CD4-positive, CD25-positive, alpha-beta regulatory T cell (primary cell): Measurements from ENCODE around the gene FANCF. TPM values are rescaled to one million over a fixed set of nuclear protein-coding genes. Genes with fewer than 3 reads are reported as not detected.

Experiments
- ATAC-seq, 2 donors: fragments of 150-1000 bp; cut with Tn5 transposase; one replicate each; pipeline ENCODE4 v1.10.0; 2021; ENCODE audit warnings: low read depth in 2 of 2, moderate number of reproducible peaks in 2 of 2, moderate library complexity in 1 of 2
- DNase-seq, 3 donors: peaks; one replicate each; pipeline versions ENCODE4 v3.0.0 to v3.0.0-alpha.2; 2012 to 2022; ENCODE audit warnings: mixed read lengths in 1 of 3
- H3K27ac ChIP-seq: one replicate; pipeline ENCODE4 v1.7.0; 2013; ENCODE audit warnings: mild to moderate bottlenecking, low read length; ENCODE audit not compliant: insufficient read depth, poor library complexity, severe bottlenecking
- H3K27me3 ChIP-seq: one replicate; pipeline ENCODE4 v1.7.0; 2013; ENCODE audit warnings: low read length; ENCODE audit not compliant: control insufficient read depth, insufficient read depth
- H3K36me3 ChIP-seq: one replicate; pipeline ENCODE4 v1.7.0; 2013; ENCODE audit warnings: mild to moderate bottlenecking, low read length, moderate library complexity; ENCODE audit not compliant: control insufficient read depth, insufficient read depth
- H3K4me1 ChIP-seq: 2 replicates; pipeline ENCODE4 v1.7.0; 2013; ENCODE audit warnings: mild to moderate bottlenecking, low read length; ENCODE audit not compliant: insufficient read depth, control insufficient read depth, poor library complexity, severe bottlenecking
- H3K4me3 ChIP-seq: one replicate; pipeline ENCODE4 v1.7.0; 2013; ENCODE audit warnings: low read depth, mild to moderate bottlenecking, low read length, moderate library complexity
- H3K9me3 ChIP-seq, 2 experiments: 1 replicate in 1 of 2; 2 replicates in 1 of 2; pipeline ENCODE4 v1.7.0; 2013; ENCODE audit warnings: low read length in 2 of 2, mild to moderate bottlenecking in 1 of 2, moderate library complexity in 1 of 2; ENCODE audit not compliant: control insufficient read depth in 2 of 2
- H3K27ac Mint-ChIP-seq, 3 donors: one replicate each; pipeline ENCODE4 v1.8.0; 2020 to 2022; ENCODE audit warnings: mild to moderate bottlenecking in 3 of 3, mixed read lengths in 3 of 3, moderate library complexity in 2 of 3
- H3K27me3 Mint-ChIP-seq: one replicate; pipeline ENCODE4 v1.8.0; 2022; ENCODE audit warnings: mild to moderate bottlenecking, mixed read lengths
- H3K36me3 Mint-ChIP-seq: one replicate; pipeline ENCODE4 v1.8.0; 2020; ENCODE audit warnings: mixed read lengths
- H3K4me1 Mint-ChIP-seq, 4 donors: one replicate each; pipeline ENCODE4 v1.8.0; 2020 to 2022; ENCODE audit warnings: mixed read lengths in 4 of 4, mild to moderate bottlenecking in 1 of 4
- H3K4me3 Mint-ChIP-seq, 4 donors: one replicate each; pipeline ENCODE4 v1.8.0; 2020 to 2022; ENCODE audit warnings: mild to moderate bottlenecking in 4 of 4, mixed read lengths in 4 of 4, moderate library complexity in 3 of 4
- H3K9me3 Mint-ChIP-seq, 7 donors: one replicate each; pipeline ENCODE4 v1.8.0; 2020 to 2022; ENCODE audit warnings: mixed read lengths in 7 of 7, mild to moderate bottlenecking in 3 of 7, moderate library complexity in 2 of 7
- polyA plus RNA-seq, 4 donors: library from polyadenylated mRNA; unstranded; fragments of 300-500 nt; fragmentation: Illumina TruSeq; gene quantifications; one replicate each; pipeline ENCODE4 v1.2.3, GENCODE V29; 2021
- total RNA-seq: library from RNA; stranded (reverse); gene quantifications from one replicate; pipeline ENCODE4 v1.2.3, GENCODE V29; 2022

Gene FANCF
- total and polyA plus RNA-seq, 5 donors from 2014 or later, result 5.6 to 21.7 (median 14.9) TPM

DNA sequence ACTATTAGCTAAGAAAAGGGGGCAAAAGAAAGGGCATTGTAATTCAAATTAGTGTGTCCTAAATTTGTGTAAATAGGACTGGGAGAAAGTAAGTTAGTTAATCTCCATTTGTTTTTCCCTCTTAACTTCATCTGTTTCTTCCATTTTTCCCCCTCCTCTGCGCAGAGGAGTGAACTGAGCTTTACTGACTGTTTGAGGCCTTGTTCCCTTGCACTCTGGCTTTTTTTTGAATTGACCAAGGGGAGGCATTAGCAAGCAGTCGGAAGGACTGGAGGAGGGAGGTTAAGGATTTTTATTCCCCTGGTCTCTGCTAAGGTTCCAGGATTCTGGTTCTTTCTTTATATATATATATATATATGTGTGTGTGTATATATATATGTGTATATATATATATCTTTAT, 15.2 kb upstream of the FANCF start:
- Histone ChIP-seq H3K4me3 (no peak overlapping the region), H3K36me3 (no peaks in the 10 kb centered on the region), H3K27ac (no peak overlapping the region), H3K27me3 (no peaks in the 10 kb centered on the region), H3K9me3 (no peaks in the 10 kb centered on the region), H3K4me1 (no peaks in the 10 kb centered on the region)
- peak overlapping the region in 1 of 3 donors; percentile 26 for H3K27ac Mint-ChIP-seq
- H3K4me3 Mint-ChIP-seq, result no peak overlapping the region
- no peak for ATAC-seq
- no peak for DNase-seq
- no peaks in the 10 kb centered on the region for H3K36me3 Mint-ChIP-seq
- H3K4me1 Mint-ChIP-seq, result peaks cover 0 to 2% (median 0%) of the 10 kb centered on the region in 4 donors
- peaks cover 4% of the 10 kb centered on the region for H3K27me3 Mint-ChIP-seq
- H3K9me3 Mint-ChIP-seq, result peaks cover 0 to 2% (median 0%) of the 10 kb centered on the region in 7 donors

DNA sequence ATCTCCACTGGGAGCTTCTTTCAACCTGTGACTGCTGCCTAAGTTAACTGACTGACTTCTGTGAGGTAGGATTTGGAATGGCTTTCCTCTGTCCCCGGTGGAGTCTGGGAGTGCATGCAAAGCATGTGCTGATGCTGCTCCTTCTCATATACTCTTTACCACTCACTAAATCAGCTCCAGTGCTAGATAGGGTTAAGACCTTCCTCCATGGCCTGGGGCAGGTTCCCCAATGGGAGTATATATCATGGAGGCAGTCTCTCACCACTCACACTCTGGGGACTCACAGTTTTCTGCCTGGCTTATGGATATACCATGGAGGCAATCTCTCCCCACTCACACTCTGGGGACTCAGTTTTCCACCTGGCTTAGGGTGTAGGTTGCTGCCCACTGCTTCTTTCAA, 10.1 kb upstream of the FANCF start:
- Mint-ChIP-seq H3K4me3 (no peak overlapping the region), H3K4me1 (peaks cover 0 to 9% (median 4%) of the 10 kb centered on the region in 4 donors), H3K36me3 (peaks cover 9% of the 10 kb centered on the region), H3K9me3 (no peaks in the 10 kb centered on the region), H3K27ac (peak overlapping the region in 1 of 3 donors; percentile 79), H3K27me3 (no peaks in the 10 kb centered on the region)
- no peak for ATAC-seq
- no peaks in the 10 kb centered on the region for H3K4me1 ChIP-seq
- H3K36me3 ChIP-seq, result no peaks in the 10 kb centered on the region
- no peaks in the 10 kb centered on the region for H3K27me3 ChIP-seq
- H3K9me3 ChIP-seq, result no peaks in the 10 kb centered on the region
- no peak for DNase-seq
- H3K4me3 ChIP-seq, result no peak overlapping the region
- no peak overlapping the region for H3K27ac ChIP-seq

DNA sequence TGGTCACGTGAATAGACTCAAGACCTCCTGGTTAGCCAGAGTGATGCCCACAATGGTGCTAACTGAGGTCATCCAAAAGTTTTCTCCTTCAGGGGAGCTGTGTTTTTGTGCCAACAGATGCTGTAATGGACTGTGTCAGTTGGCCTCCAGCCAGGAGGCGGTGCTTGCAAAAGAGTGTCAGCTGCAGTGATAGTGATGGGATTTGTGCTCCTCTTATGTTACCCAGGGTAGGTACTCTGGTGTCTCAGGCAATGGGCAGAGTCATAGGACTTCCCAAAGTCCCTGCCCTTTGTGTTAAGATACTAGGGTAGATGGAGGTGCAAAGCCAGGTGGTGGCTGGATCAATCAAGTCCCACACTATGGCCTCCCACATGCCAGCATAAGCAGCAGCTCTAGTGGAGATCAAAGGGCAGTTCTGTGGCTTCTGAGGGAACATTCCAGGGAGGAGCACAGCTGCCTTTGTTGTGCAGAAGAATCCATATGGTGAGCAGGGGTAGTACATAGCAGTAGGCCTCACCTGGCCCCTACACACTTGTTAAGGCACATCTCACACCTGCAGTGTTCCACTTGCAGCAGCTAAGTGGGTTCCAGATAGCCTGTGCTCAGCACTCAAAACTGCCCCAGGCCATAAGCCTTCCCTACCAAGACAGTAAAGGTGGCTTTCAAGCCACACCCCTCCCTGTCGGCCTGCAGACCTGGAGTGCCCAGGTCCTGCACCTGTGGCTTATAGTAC, 9.4 kb upstream of the FANCF start:
- H3K4me1 ChIP-seq, result no peaks in the 10 kb centered on the region
- no peak overlapping the region for H3K27ac Mint-ChIP-seq
- peaks cover 0 to 10% (median 5%) of the 10 kb centered on the region in 4 donors for H3K4me1 Mint-ChIP-seq
- no peaks in the 10 kb centered on the region for H3K9me3 Mint-ChIP-seq
- ATAC-seq, result no peak
- no peaks in the 10 kb centered on the region for H3K36me3 ChIP-seq
- no peaks in the 10 kb centered on the region for H3K9me3 ChIP-seq
- H3K4me3 Mint-ChIP-seq, result no peak overlapping the region
- no peak overlapping the region for H3K27ac ChIP-seq
- no peaks in the 10 kb centered on the region for H3K27me3 ChIP-seq
- no peak overlapping the region for H3K4me3 ChIP-seq
- no peaks in the 10 kb centered on the region for H3K27me3 Mint-ChIP-seq
- no peak for DNase-seq
- H3K36me3 Mint-ChIP-seq, result peaks cover 9% of the 10 kb centered on the region

DNA sequence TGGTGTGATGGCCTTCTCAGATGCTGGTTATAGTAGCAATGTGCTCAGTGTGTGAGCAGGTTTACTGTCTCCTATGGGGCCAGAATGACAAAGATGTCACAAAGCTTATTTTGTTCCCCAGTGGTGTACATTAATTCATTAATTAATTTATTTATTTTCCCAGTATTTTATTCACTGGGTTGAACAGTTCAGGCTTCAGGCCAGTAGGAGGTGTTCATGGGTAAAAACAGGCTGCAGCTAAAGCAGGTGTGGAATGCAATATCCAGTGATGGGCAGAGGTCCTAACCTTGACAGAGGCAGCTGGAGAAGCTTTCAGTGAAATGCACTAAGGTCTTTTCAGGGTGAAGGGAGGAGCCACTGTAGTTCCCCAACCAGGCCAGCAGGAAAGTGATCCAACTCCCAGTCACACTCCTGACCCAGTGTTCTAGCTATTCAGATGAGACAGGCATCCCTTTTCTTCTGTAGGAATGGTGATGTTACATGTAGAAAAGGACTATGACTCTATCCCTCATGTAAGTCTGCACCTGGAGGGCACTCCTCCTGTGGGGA, 7.8 kb upstream of the FANCF start:
- Mint-ChIP-seq H3K4me1 (peaks cover 6 to 10% (median 8%) of the 10 kb centered on the region in 4 donors), H3K4me3 (no peak overlapping the region), H3K9me3 (no peaks in the 10 kb centered on the region), H3K27ac (no peak overlapping the region), H3K27me3 (no peaks in the 10 kb centered on the region), H3K36me3 (peaks cover 9% of the 10 kb centered on the region)
- ATAC-seq (no peak), DNase-seq (no peak)
- Histone ChIP-seq H3K4me1 (no peaks in the 10 kb centered on the region), H3K9me3 (no peaks in the 10 kb centered on the region), H3K27ac (no peak overlapping the region), H3K36me3 (no peaks in the 10 kb centered on the region), H3K27me3 (no peaks in the 10 kb centered on the region), H3K4me3 (no peak overlapping the region)

DNA sequence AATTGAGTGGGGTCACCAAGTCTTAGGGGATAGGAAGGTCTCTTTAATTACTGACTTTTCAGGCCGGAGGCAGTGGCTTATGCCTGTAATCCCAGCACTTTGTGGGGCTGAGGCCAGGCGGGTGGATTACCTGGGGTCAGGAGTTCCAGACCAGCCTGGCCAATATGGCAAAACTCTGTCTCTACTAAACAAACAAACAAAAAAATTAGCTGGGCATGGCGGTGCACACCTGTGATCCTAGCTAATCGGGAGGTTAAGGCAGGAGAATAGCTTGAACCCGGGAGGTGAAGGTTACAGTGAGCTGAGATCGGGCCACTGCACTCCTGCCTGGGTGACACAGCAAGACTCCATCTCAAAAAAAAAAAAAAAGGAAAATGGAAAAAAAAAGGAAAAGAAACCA, 1.8 kb upstream of the FANCF start:
- no peak for ATAC-seq
- no peak overlapping the region for H3K27ac ChIP-seq
- Mint-ChIP-seq H3K9me3 (no peaks in the 10 kb centered on the region), H3K27ac (peak overlapping the region in 1 of 3 donors; percentile 40), H3K36me3 (peaks cover 5% of the 10 kb centered on the region), H3K4me1 (peaks cover 18 to 43% (median 32%) of the 10 kb centered on the region in 4 donors), H3K4me3 (peak overlapping the region in 3 of 4 donors; percentile 4 to 24 (median 22)), H3K27me3 (no peaks in the 10 kb centered on the region)
- no peak for DNase-seq
- peaks cover 21% of the 10 kb centered on the region for H3K4me1 ChIP-seq
- H3K27me3 ChIP-seq, result no peaks in the 10 kb centered on the region
- H3K4me3 ChIP-seq, result no peak overlapping the region
- H3K9me3 ChIP-seq, result no peaks in the 10 kb centered on the region
- H3K36me3 ChIP-seq, result no peaks in the 10 kb centered on the region

- no peaks in the 10 kb centered on the region for H3K9me3 ChIP-seq
- H3K36me3 Mint-ChIP-seq, result no peaks in the 10 kb centered on the region
- DNase-seq, result no peak
- peak overlapping the region in 1 of 3 donors; percentile 95 for H3K27ac Mint-ChIP-seq
- ATAC-seq, result no peak
- H3K4me3 Mint-ChIP-seq, result peak overlapping the region in 3 of 4 donors; percentile 22 to 99 (median 98)
- H3K4me1 Mint-ChIP-seq, result peaks cover 23 to 47% (median 35%) of the 10 kb centered on the region in 4 donors
- H3K4me1 ChIP-seq, result peaks cover 21% of the 10 kb centered on the region
- no peaks in the 10 kb centered on the region for H3K27me3 Mint-ChIP-seq
- H3K9me3 Mint-ChIP-seq, result no peaks in the 10 kb centered on the region
- peak overlapping the region; percentile 99 for H3K4me3 ChIP-seq
- H3K27ac ChIP-seq, result peak overlapping the region; percentile 94
- H3K27me3 ChIP-seq, result no peaks in the 10 kb centered on the region
- H3K36me3 ChIP-seq, result no peaks in the 10 kb centered on the region
Measured at GRCh38 chr11:22626573-22627239, 1.1 kb upstream of the FANCF start.

DNA sequence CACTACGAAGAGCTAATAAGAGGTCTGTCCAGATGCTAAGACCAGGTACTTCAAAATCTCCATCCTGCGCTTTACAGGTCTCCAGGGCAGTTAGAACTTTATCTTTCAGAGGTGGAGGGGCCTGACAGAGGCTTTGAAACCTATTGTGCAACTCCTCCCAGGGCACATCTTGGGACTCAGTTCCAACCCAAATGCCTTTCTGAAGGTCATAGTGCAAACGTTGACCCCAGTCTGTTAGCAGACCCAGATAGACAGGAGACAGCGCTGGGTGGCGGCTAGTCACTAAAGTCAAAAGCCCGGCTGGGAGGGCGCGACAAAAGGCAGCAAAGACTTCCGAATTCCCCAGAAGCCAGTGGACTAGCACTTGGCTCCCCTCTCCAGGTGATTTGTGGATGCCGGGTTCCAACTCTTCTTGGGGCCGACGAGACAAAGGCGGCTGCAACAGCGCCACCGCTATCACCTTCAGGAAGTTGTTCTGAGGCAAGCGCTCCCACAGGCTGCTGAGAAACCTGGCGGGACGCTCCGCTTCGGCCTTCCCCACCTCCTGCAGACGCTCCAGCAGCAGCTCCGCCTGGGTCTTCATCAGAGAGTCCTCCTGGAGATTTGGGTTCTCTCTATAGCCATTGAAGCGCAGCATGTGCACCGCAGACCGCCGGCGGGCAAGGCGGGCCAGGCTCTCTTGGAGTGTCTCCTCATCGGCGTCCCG, 728 bp downstream of the FANCF start:
- Mint-ChIP-seq H3K4me3 (peak overlapping the region; percentile 87 to 99 (median 98)), H3K36me3 (peaks cover 6% of the 10 kb centered on the region)

More for the DNA sequence above, 728 bp downstream of the FANCF start:
- H3K36me3 ChIP-seq, result peaks cover 3% of the 10 kb centered on the region
- Mint-ChIP-seq H3K4me1 (peaks cover 38 to 54% (median 46%) of the 10 kb centered on the region in 4 donors), H3K27me3 (no peaks in the 10 kb centered on the region), H3K27ac (peak overlapping the region; percentile 95 to 99 (median 99)), H3K9me3 (peaks cover 0 to 3% (median 0%) of the 10 kb centered on the region in 7 donors)
- H3K4me1 ChIP-seq, result peaks cover 21% of the 10 kb centered on the region
- ATAC-seq, result peak; percentile 39 to 40
- peak; percentile 50 to 80 (median 68) for DNase-seq
- peak overlapping the region; percentile 99 for H3K4me3 ChIP-seq
- H3K27me3 ChIP-seq, result no peaks in the 10 kb centered on the region
- no peaks in the 10 kb centered on the region for H3K9me3 ChIP-seq
- H3K27ac ChIP-seq, result peak overlapping the region; percentile 94
